ENCODE measurements around the gene TYMP.

GRCh38 chr22:50516891-50517290, 12.9 kb downstream of the TYMP start:
- TF ChIP-seq CTCF (optimal IDR thresholded peaks at IDR 0.05 in 1 of 3, IDR thresholded peaks at IDR 0.05 in 1 of 3, conservative IDR thresholded peaks at IDR 0.05 in 1 of 3; ENCODE audit: extremely low read depth in 1 of 3, insufficient read depth in 2 of 3, low read length in 3 of 3), result no peak
- TF ChIP-seq EZH2 (IDR thresholded peaks at IDR 0.05; ENCODE audit: low read length), result no peak

All from keratinocyte (primary cell).